H1 (cell line): ENCODE data around the gene TUBAL3. TPM values are rescaled to one million over a fixed set of nuclear protein-coding genes. Genes with fewer than 3 reads are reported as not detected.

ENCODE experiments used
- CTCF ChIA-PET: fragments of 300-600 bp; sonication (Branson Sonifier 250); formaldehyde crosslinking; loops from one replicate; lab custom pipeline; 2021; ENCODE audit not compliant: partially characterized antibody; lab: Charles Lee
- POLR2A ChIA-PET: fragments of 300-600 bp; sonication (Branson Sonifier 250); formaldehyde crosslinking; loops from one replicate; lab custom pipeline; 2021; ENCODE audit warnings: inconsistent platforms; ENCODE audit not compliant: partially characterized antibody; lab: Charles Lee
- DNase-seq, 2 experiments: peaks; one replicate each; pipeline versions ENCODE4 v3.0.0 to v3.0.0-alpha.2; 2010 to 2022; ENCODE audit warnings: low spot score in 2 of 2, low read depth in 1 of 2, mixed read lengths in 1 of 2
- FAIRE-seq: peaks from 2 replicates; lab custom pipeline; 2011; peaks lifted over from hg19 to GRCh38; lab: Jason Lieb, UNC
- H2AFZ ChIP-seq: 2 replicates; pipeline ENCODE4 v1.8.1; 2012; ENCODE audit warnings: low read length, inconsistent platforms
- H2AK5ac ChIP-seq: 2 replicates; pipeline ENCODE4 v1.6.1; 2013; ENCODE audit warnings: low read depth, low read length
- H2BK120ac ChIP-seq: replicated peaks from 2 replicates; pipeline ENCODE3; 2013; ENCODE audit warnings: low read depth, low read length, inconsistent platforms
- H2BK12ac ChIP-seq: 2 replicates; pipeline ENCODE4 v1.6.1; 2013; ENCODE audit warnings: low read depth, low read length
- H2BK15ac ChIP-seq: 2 replicates; pipeline ENCODE4 v1.6.1; 2013; ENCODE audit warnings: low read length
- H2BK20ac ChIP-seq: 2 replicates; pipeline ENCODE4 v1.6.1; 2013; ENCODE audit warnings: low read length
- H2BK5ac ChIP-seq: 2 replicates; pipeline ENCODE4 v1.6.1; 2013; ENCODE audit warnings: low read depth, low read length
- H3K14ac ChIP-seq: 2 replicates; pipeline ENCODE4 v1.6.1; 2013; ENCODE audit warnings: inconsistent platforms; ENCODE audit not compliant: insufficient read length
- H3K18ac ChIP-seq: 2 replicates; pipeline ENCODE4 v1.6.1; 2013; ENCODE audit warnings: low read length; ENCODE audit errors: extremely low read depth
- H3K23ac ChIP-seq: 2 replicates; pipeline ENCODE4 v1.6.1; 2013; ENCODE audit warnings: inconsistent platforms; ENCODE audit not compliant: insufficient read length
- H3K23me2 ChIP-seq: 2 replicates; pipeline ENCODE4 v1.6.1; 2013; ENCODE audit warnings: low read depth, low read length
- H3K27ac ChIP-seq: 2 replicates; pipeline ENCODE4 v1.6.1; 2011; ENCODE audit warnings: low read depth, low read length, inconsistent platforms
- H3K27me3 ChIP-seq, 4 experiments: replicated peaks in 1 of 4; 1 replicate in 1 of 4; 2 replicates in 3 of 4; pipeline versions ENCODE4 v1.6.1 to v1.8.1; 2011 to 2013; ENCODE audit warnings: low read length in 3 of 4, mild to moderate bottlenecking in 3 of 4, inconsistent platforms in 2 of 4, mixed read lengths in 2 of 4, moderate library complexity in 1 of 4; ENCODE audit not compliant: control insufficient read depth in 3 of 4, insufficient read depth in 3 of 4; ENCODE audit errors: extremely low read depth in 1 of 4
- H3K36me3 ChIP-seq, 4 experiments: 2 replicates each; pipeline versions ENCODE4 v1.6.1 to v1.8.1; 2011 to 2013; ENCODE audit warnings: mild to moderate bottlenecking in 4 of 4, low read length in 3 of 4, moderate library complexity in 2 of 4, control low read depth in 1 of 4, inconsistent platforms in 1 of 4; ENCODE audit not compliant: insufficient read depth in 4 of 4, control insufficient read depth in 2 of 4
- H3K4ac ChIP-seq: replicated peaks from 2 replicates; pipeline ENCODE3; 2013; ENCODE audit warnings: low read length, low read depth, mixed read lengths, inconsistent platforms; ENCODE audit not compliant: insufficient read length
- H3K4me1 ChIP-seq, 4 experiments: replicated peaks in 1 of 4; 1 replicate in 1 of 4; 2 replicates in 3 of 4; pipeline versions ENCODE4 v1.6.1 to v1.8.1; 2011 to 2013; ENCODE audit warnings: low read length in 3 of 4, inconsistent platforms in 2 of 4, mixed read lengths in 1 of 4; ENCODE audit not compliant: insufficient read depth in 4 of 4, control insufficient read depth in 3 of 4
- H3K4me2 ChIP-seq, 2 experiments: 2 replicates each; pipeline versions ENCODE4 v1.6.1 to v1.8.1; 2011 to 2013; ENCODE audit warnings: low read depth in 2 of 2, low read length in 2 of 2, control low read depth in 1 of 2, inconsistent platforms in 1 of 2, mild to moderate bottlenecking in 1 of 2; ENCODE audit not compliant: insufficient read depth in 1 of 2
- H3K4me3 ChIP-seq, 4 experiments: fragments of 200-600, 300-600 bp in 1 of 4; sonication (generic), shearing (Covaris generic), sonication (Bioruptor Twin) in 1 of 4; 2 replicates each; pipeline versions ENCODE4 v1.5.1 to v1.8.1; 2011 to 2016; ENCODE audit warnings: low read length in 4 of 4, low read depth in 3 of 4, control low read depth in 2 of 4, inconsistent platforms in 2 of 4, mild to moderate bottlenecking in 2 of 4, mixed read lengths in 1 of 4, moderate library complexity in 1 of 4; ENCODE audit not compliant: insufficient read depth in 2 of 4; ENCODE audit errors: extremely low read depth in 1 of 4
- H3K56ac ChIP-seq: replicated peaks from 2 replicates; pipeline ENCODE3; 2013; ENCODE audit warnings: low read depth, mild to moderate bottlenecking, mixed read lengths, low read length, inconsistent platforms; ENCODE audit not compliant: insufficient read length
- H3K79me1 ChIP-seq: 2 replicates; pipeline ENCODE4 v1.6.1; 2013; ENCODE audit warnings: low read depth, low read length, control low read depth
- H3K79me2 ChIP-seq, 2 experiments: 2 replicates each; pipeline versions ENCODE4 v1.6.1 to v1.8.1; 2012 to 2013; ENCODE audit warnings: low read length in 2 of 2, mild to moderate bottlenecking in 2 of 2, inconsistent platforms in 1 of 2; ENCODE audit not compliant: insufficient read depth in 2 of 2, control insufficient read depth in 1 of 2
- H3K9ac ChIP-seq, 4 experiments: replicated peaks in 1 of 4; 1 replicate in 1 of 4; 2 replicates in 3 of 4; pipeline versions ENCODE4 v1.6.1 to v1.8.1; 2011 to 2013; ENCODE audit warnings: low read depth in 3 of 4, low read length in 3 of 4, control low read depth in 2 of 4, mild to moderate bottlenecking in 2 of 4, moderate library complexity in 2 of 4, inconsistent platforms in 1 of 4; ENCODE audit errors: extremely low read depth in 1 of 4
- H3K9me3 ChIP-seq, 2 experiments: 2 replicates each; pipeline versions ENCODE4 v1.6.1 to v1.8.1; 2012 to 2013; ENCODE audit warnings: mild to moderate bottlenecking in 2 of 2, moderate library complexity in 2 of 2, control low read depth in 1 of 2, inconsistent platforms in 1 of 2, low read depth in 1 of 2, low read length in 1 of 2, mixed read lengths in 1 of 2; ENCODE audit not compliant: insufficient read depth in 2 of 2
- H4K20me1 ChIP-seq, 2 experiments: replicated peaks in 1 of 2; 2 replicates each; pipeline versions ENCODE3 to v1.8.1; 2011 to 2013; ENCODE audit warnings: inconsistent platforms in 2 of 2, low read length in 2 of 2, mild to moderate bottlenecking in 1 of 2; ENCODE audit not compliant: insufficient read depth in 2 of 2, control insufficient read depth in 1 of 2
- H4K5ac ChIP-seq: 2 replicates; pipeline ENCODE4 v1.6.1; 2013; ENCODE audit warnings: low read length, low read depth, mixed read lengths, inconsistent platforms; ENCODE audit not compliant: insufficient read length
- H4K8ac ChIP-seq: 2 replicates; pipeline ENCODE4 v1.8.0; 2013; ENCODE audit warnings: mild to moderate bottlenecking, moderate library complexity, low read length, inconsistent platforms; ENCODE audit not compliant: insufficient read depth; ENCODE audit errors: extremely low read depth
- H4K91ac ChIP-seq: replicated peaks from 2 replicates; pipeline ENCODE3; 2013; ENCODE audit warnings: low read length, mixed read lengths, inconsistent platforms; ENCODE audit not compliant: insufficient read length
- BRCA1 ChIP-seq: IDR thresholded peaks from 2 replicates; pipeline ENCODE4 v1.6.1; 2012; ENCODE audit warnings: low read depth, low read length, improper control_type of control experiment
- CTCF ChIP-seq, 3 experiments: IDR thresholded peaks; 1 replicate in 2 of 3; 2 replicates in 1 of 3; pipeline versions ENCODE4 v1.5.1 to v1.6.1; 2011; ENCODE audit warnings: low read length in 3 of 3, mild to moderate bottlenecking in 3 of 3, inconsistent platforms in 2 of 3, low read depth in 1 of 3, moderate library complexity in 1 of 3; ENCODE audit not compliant: insufficient read depth in 1 of 3; ENCODE audit errors: control extremely low read depth in 1 of 3
- HDAC6 ChIP-seq: IDR thresholded peaks from one replicate; pipeline ENCODE4 v1.7.1; 2012; ENCODE audit warnings: low read depth, mild to moderate bottlenecking, inconsistent platforms, low read length, moderate library complexity
- RNF2 ChIP-seq: fragments of 200-900, 300-1000 bp; sonication (generic); IDR thresholded peaks from 2 replicates; pipeline ENCODE4 v1.7.1; 2016; ENCODE audit warnings: borderline replicate concordance, low read depth, mild to moderate bottlenecking, antibody characterized with exemption, low read length; ENCODE audit not compliant: poor library complexity, severe bottlenecking; ENCODE audit errors: missing control alignments
- SAP30 ChIP-seq: fragments of 300-600 bp; sonication (generic); IDR thresholded peaks from 2 replicates; pipeline ENCODE4 v1.7.1; 2012; ENCODE audit warnings: low read length, moderate library complexity, mild to moderate bottlenecking, inconsistent platforms; ENCODE audit not compliant: insufficient read depth, insufficient replicate concordance
- SIN3A ChIP-seq, 2 experiments: IDR thresholded peaks in 1 of 2; conservative IDR thresholded peaks in 1 of 2; 2 replicates each; pipeline ENCODE4 v1.6.1; 2011 to 2012; ENCODE audit warnings: low read length in 2 of 2, improper control_type of control experiment in 1 of 2, low read depth in 1 of 2, mild to moderate bottlenecking in 1 of 2
- SP2 ChIP-seq: IDR thresholded peaks from 2 replicates; pipeline ENCODE4 v1.6.1; 2012; ENCODE audit warnings: mild to moderate bottlenecking, low read length, inconsistent platforms
- SRF ChIP-seq: IDR thresholded peaks from 2 replicates; pipeline ENCODE4 v1.6.1; 2011; ENCODE audit warnings: mild to moderate bottlenecking, low read depth, low read length, moderate library complexity
- YY1 ChIP-seq: IDR thresholded peaks from 2 replicates; pipeline ENCODE4 v1.6.1; 2011; ENCODE audit warnings: low read depth, mild to moderate bottlenecking, low read length
- WGBS, 2 experiments: shearing (Covaris generic) in 1 of 2; methylation state at CpG; one replicate each; pipeline versions ENCODE4 v1.1.6 to v1.1.7; 2013 to 2015; ENCODE audit warnings: low lambda C conversion rate in 2 of 2, mixed read lengths in 2 of 2, inconsistent platforms in 1 of 2, low coverage in 1 of 2, missing lambda C conversion rate in 1 of 2; ENCODE audit not compliant: insufficient replicate concordance in 2 of 2, insufficient coverage in 1 of 2, insufficient read length in 1 of 2; ENCODE audit errors: extremely low coverage in 1 of 2, missing lambda C conversion rate in 1 of 2; 5-methylcytosine and 5-hydroxymethylcytosine counted together
- polyA plus RNA-seq, 7 experiments: library from polyadenylated mRNA; depleted of rRNA in 3 of 7; stranded (reverse) in 5 of 7; unstranded in 2 of 7; fragments of >200 nt in 5 of 7; fragments of 200-250 nt in 2 of 7; gene quantifications; 1 replicate in 5 of 7; 2 replicates in 1 of 7; 4 replicates in 1 of 7; pipeline versions ENCODE4 v1.2.1 to v1.2.3, GENCODE V29; 2011 to 2013; ENCODE audit warnings: missing spikeins in 2 of 7, mixed read lengths in 2 of 7
- total RNA-seq: library from RNA; stranded (reverse); fragmentation: NEBNext Ultra II Directional; extraction: Animal tissue kit (Norgen Biotek cat#: 25700); gene quantifications from 2 replicates; pipeline ENCODE4 v1.2.1, GENCODE V29; 2021

Gene TUBAL3
- total and polyA plus RNA-seq, 2 of the 8 experiments (the other 6 are each of a cell fraction or from before 2014, with no cell fraction given) = 0.17 TPM; not detected in 1

- ChIA-PET POLR2A (no interaction called here), CTCF (interaction anchor here (0.6 to 1.7 kb wide), 3 partner anchors 13 to 854 kb away, joined by 3 to 5 read pairs (median 5); no protein-coding TSS in a partner anchor)
- 91% methylated on average over 12 of the region's 12 CpGs; no CpG with 5 or more reads in 1 of the 2 experiments for WGBS, 2 experiments
- Histone ChIP-seq H2BK20ac (no peak overlapping the region), H2BK120ac (no peak overlapping the region), H3K27ac (no peak overlapping the region), H3K4me3 (no peak overlapping the region), H4K91ac (no peak overlapping the region), H3K9me3 (peaks cover 5 to 14% of the 10 kb centered on the region in 2 experiments; a peak in 3 of 4 replicates), H3K9ac (no peak overlapping the region), H4K8ac (no peak overlapping the region), H3K36me3 (no peaks in the 10 kb centered on the region), H2BK15ac (no peak overlapping the region), H3K18ac (no peak overlapping the region), H3K4me1 (peaks cover 0 to 3% (median 0%) of the 10 kb centered on the region in 4 experiments; a peak in 1 of 7 replicates), H3K23me2 (no peaks in the 10 kb centered on the region), H3K4me2 (no peak overlapping the region), H2BK12ac (no peak overlapping the region), H2AFZ (no peak overlapping the region), H2BK5ac (no peak overlapping the region), H3K79me1 (no peaks in the 10 kb centered on the region), H4K20me1 (no peaks in the 10 kb centered on the region), H3K4ac (no peak overlapping the region), H2AK5ac (no peak overlapping the region), H3K14ac (no peak overlapping the region), H4K5ac (no peak overlapping the region), H3K79me2 (no peaks in the 10 kb centered on the region), H3K56ac (no peak overlapping the region), H3K27me3 (no peaks in the 10 kb centered on the region), H3K23ac (no peak overlapping the region)
- no peak for DNase-seq
- FAIRE-seq = no peak
- TF ChIP-seq BRCA1 = no peak
- TF ChIP-seq SAP30 = no peak
- no peak for TF ChIP-seq SP2
- no peak for TF ChIP-seq HDAC6
- TF ChIP-seq YY1 = no peak
- TF ChIP-seq SIN3A (conservative IDR thresholded peaks at IDR 0.05 in 1 of 2, IDR thresholded peaks at IDR 0.05 in 1 of 2; ENCODE audit: low read depth in 1 of 2, low read length in 2 of 2) = no peak
- TF ChIP-seq SRF = no peak
- TF ChIP-seq RNF2 = no peak
- no peak for TF ChIP-seq CTCF (IDR thresholded peaks at IDR 0.05; ENCODE audit: control extremely low read depth in 1 of 3, insufficient read depth in 1 of 3, low read depth in 1 of 3, low read length in 3 of 3)
Observed at GRCh38 chr10:5396556-5397300, 7.9 kb downstream of the TUBAL3 start.
